Measurements from ENCODE around the gene DDX1.
A peak's percentile ranks its signal among the peaks of the same experiment; 100 is the strongest.

Gene DDX1

GRCh38 chr2:15560988-15561573 is 30.6 kb upstream of the DDX1 start, which contains the start of gene NBAS (continued):
- TF ChIP-seq, protein P1, sequence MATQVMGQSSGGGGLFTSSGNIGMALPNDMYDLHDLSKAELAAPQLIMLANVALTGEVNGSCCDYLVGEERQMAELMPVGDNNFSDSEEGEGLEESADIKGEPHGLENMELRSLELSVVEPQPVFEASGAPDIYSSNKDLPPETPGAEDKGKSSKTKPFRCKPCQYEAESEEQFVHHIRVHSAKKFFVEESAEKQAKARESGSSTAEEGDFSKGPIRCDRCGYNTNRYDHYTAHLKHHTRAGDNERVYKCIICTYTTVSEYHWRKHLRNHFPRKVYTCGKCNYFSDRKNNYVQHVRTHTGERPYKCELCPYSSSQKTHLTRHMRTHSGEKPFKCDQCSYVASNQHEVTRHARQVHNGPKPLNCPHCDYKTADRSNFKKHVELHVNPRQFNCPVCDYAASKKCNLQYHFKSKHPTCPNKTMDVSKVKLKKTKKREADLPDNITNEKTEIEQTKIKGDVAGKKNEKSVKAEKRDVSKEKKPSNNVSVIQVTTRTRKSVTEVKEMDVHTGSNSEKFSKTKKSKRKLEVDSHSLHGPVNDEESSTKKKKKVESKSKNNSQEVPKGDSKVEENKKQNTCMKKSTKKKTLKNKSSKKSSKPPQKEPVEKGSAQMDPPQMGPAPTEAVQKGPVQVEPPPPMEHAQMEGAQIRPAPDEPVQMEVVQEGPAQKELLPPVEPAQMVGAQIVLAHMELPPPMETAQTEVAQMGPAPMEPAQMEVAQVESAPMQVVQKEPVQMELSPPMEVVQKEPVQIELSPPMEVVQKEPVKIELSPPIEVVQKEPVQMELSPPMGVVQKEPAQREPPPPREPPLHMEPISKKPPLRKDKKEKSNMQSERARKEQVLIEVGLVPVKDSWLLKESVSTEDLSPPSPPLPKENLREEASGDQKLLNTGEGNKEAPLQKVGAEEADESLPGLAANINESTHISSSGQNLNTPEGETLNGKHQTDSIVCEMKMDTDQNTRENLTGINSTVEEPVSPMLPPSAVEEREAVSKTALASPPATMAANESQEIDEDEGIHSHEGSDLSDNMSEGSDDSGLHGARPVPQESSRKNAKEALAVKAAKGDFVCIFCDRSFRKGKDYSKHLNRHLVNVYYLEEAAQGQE (tag by site-specific recombination; IDR thresholded peaks at IDR 0.05), result no peak
- TF ChIP-seq IKZF3 (tag by site-specific recombination; IDR thresholded peaks at IDR 0.05) (peak; percentile 66), ZNF561 (tag by site-specific recombination; IDR thresholded peaks at IDR 0.05; ENCODE audit: borderline replicate concordance) (peak; percentile 53; the same call in 1 of the 2 replicates), ZFP69B (tag by site-specific recombination; IDR thresholded peaks at IDR 0.05) (0 out of 2 replicates have a peak, but pooled peaks have one; percentile 27), ZNF341 (tag by site-specific recombination; IDR thresholded peaks at IDR 0.05; ENCODE audit: low read depth) (no peak), ZNF510 (tag by site-specific recombination; IDR thresholded peaks at IDR 0.05; ENCODE audit: insufficient replicate concordance) (no peak), YY1 (tag by site-specific recombination; IDR thresholded peaks at IDR 0.05) (peak; percentile 75), ZNF660 (tag by site-specific recombination; IDR thresholded peaks at IDR 0.05) (peak; percentile 77), ZNF211 (tag by site-specific recombination; IDR thresholded peaks at IDR 0.05; ENCODE audit: low read depth) (no peak)

GRCh38 chr2:15561574-15562344 is 29.9 kb upstream of the DDX1 start:
- CTCF ChIA-PET, result interaction anchor here (0.5 to 3.2 kb wide), 3 partner anchors 9 to 15 kb away, joined by 4 to 18 read pairs (median 4); no protein-coding TSS in a partner anchor

More at GRCh38 chr2:15561574-15562344, 29.9 kb upstream of the DDX1 start:
- H3K27ac ChIP-seq (ENCODE audit: extremely low read depth, low read depth, low read length), result peak overlapping the region; percentile 58
- no peaks in the 10 kb centered on the region for H3K36me3 ChIP-seq (ENCODE audit: control insufficient read depth in 2 of 2, insufficient read depth in 1 of 2, low read length in 2 of 2)
- H3K4me3 ChIP-seq (ENCODE audit: low read depth, low read length), result peak overlapping the region; percentile 99
- H3K4me1 ChIP-seq (ENCODE audit: control insufficient read depth, insufficient read depth, low read length), result no peaks in the 10 kb centered on the region
- H3K9me3 ChIP-seq (ENCODE audit: control insufficient read depth, insufficient read depth, low read depth, low read length), result no peaks in the 10 kb centered on the region
- POLR2A ChIA-PET, result interaction anchor here (0.7 to 1.0 kb wide), 2 partner anchors 11 to 478 kb away, joined by 5 to 6 read pairs; no protein-coding TSS in a partner anchor
- TF ChIP-seq, protein P2, sequence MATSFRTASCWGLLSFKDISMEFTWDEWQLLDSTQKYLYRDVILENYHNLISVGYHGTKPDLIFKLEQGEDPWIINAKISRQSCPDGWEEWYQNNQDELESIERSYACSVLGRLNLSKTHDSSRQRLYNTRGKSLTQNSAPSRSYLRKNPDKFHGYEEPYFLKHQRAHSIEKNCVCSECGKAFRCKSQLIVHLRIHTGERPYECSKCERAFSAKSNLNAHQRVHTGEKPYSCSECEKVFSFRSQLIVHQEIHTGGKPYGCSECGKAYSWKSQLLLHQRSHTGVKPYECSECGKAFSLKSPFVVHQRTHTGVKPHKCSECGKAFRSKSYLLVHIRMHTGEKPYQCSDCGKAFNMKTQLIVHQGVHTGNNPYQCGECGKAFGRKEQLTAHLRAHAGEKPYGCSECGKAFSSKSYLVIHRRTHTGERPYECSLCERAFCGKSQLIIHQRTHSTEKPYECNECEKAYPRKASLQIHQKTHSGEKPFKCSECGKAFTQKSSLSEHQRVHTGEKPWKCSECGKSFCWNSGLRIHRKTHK (tag by site-specific recombination; IDR thresholded peaks at IDR 0.05), result no peak
- TF ChIP-seq WT1 (tag by site-specific recombination; IDR thresholded peaks at IDR 0.05) (peak; percentile 50; the same call in 1 of the 2 replicates), ZNF16 (tag by site-specific recombination; IDR thresholded peaks at IDR 0.05; ENCODE audit: low read depth) (no peak), ZNF394 (tag by site-specific recombination; IDR thresholded peaks at IDR 0.05; ENCODE audit: borderline replicate concordance) (peak; percentile 74; the same call in 1 of the 2 replicates), ZNF654 (tag by site-specific recombination; IDR thresholded peaks at IDR 0.05; ENCODE audit: low read depth) (no peak), HOXD13 (CRISPR knock-in tag; IDR thresholded peaks at IDR 0.05; ENCODE audit: borderline replicate concordance) (no peak), PRDM1 (tag by site-specific recombination; IDR thresholded peaks at IDR 0.05) (peak; percentile 50; the same call in 1 of the 2 replicates), ZNF433 (tag by site-specific recombination; IDR thresholded peaks at IDR 0.05; ENCODE audit: low read depth) (no peak), ZNF155 (tag by site-specific recombination; IDR thresholded peaks at IDR 0.05) (no peak), ZBTB21 (tag by site-specific recombination; IDR thresholded peaks at IDR 0.05) (no peak), OSR2 (tag by site-specific recombination; IDR thresholded peaks at IDR 0.05) (peak; percentile 46; the same call in 1 of the 2 replicates), ZBTB17 (tag by site-specific recombination; IDR thresholded peaks at IDR 0.05) (peak; percentile 82), ZNF561 (tag by site-specific recombination; IDR thresholded peaks at IDR 0.05; ENCODE audit: borderline replicate concordance) (0 out of 2 replicates have a peak, but pooled peaks have one; percentile 8), ZNF157 (tag by site-specific recombination; IDR thresholded peaks at IDR 0.05) (no peak), ZNF544 (tag by site-specific recombination; IDR thresholded peaks at IDR 0.05) (no peak), ZNF354C (tag by site-specific recombination; IDR thresholded peaks at IDR 0.05; ENCODE audit: borderline replicate concordance, low read depth) (no peak), ZSCAN30 (tag by site-specific recombination; IDR thresholded peaks at IDR 0.05) (no peak)
- TF ChIP-seq, protein P3, sequence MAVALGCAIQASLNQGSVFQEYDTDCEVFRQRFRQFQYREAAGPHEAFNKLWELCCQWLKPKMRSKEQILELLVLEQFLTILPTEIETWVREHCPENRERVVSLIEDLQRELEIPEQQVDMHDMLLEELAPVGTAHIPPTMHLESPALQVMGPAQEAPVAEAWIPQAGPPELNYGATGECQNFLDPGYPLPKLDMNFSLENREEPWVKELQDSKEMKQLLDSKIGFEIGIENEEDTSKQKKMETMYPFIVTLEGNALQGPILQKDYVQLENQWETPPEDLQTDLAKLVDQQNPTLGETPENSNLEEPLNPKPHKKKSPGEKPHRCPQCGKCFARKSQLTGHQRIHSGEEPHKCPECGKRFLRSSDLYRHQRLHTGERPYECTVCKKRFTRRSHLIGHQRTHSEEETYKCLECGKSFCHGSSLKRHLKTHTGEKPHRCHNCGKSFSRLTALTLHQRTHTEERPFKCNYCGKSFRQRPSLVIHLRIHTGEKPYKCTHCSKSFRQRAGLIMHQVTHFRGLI (tag by site-specific recombination; IDR thresholded peaks at IDR 0.05), result no peak
- TF ChIP-seq, protein P4, sequence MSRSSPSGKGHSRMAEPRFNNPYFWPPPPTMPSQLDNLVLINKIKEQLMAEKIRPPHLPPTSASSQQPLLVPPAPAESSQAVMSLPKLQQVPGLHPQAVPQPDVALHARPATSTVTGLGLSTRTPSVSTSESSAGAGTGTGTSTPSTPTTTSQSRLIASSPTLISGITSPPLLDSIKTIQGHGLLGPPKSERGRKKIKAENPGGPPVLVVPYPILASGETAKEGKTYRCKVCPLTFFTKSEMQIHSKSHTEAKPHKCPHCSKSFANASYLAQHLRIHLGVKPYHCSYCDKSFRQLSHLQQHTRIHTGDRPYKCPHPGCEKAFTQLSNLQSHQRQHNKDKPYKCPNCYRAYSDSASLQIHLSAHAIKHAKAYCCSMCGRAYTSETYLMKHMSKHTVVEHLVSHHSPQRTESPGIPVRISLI (tag by site-specific recombination; IDR thresholded peaks at IDR 0.05), result peak; percentile 37; the same call in 1 of the 2 replicates
